SK-N-SH (cell line): ENCODE data around the gene RASGEF1B.

Experiments
- CHD2 ChIP-seq: fragments of 150-350 bp; IDR thresholded peaks from 2 replicates; pipeline ENCODE4 v1.6.1; 2018; ENCODE audit warnings: low read length; ENCODE audit not compliant: partially characterized antibody
- EP300 ChIP-seq, 2 experiments: IDR thresholded peaks; 2 replicates each; pipeline versions ENCODE4 v1.4.0 to v1.6.1; 2012; ENCODE audit warnings: borderline replicate concordance in 1 of 2, low read depth in 1 of 2, low read length in 1 of 2
- FOSL2 ChIP-seq: IDR thresholded peaks from 2 replicates; pipeline ENCODE4 v1.4.0; 2012; ENCODE audit warnings: low read depth, mild to moderate bottlenecking, moderate library complexity, borderline replicate concordance
- FOXM1 ChIP-seq: IDR thresholded peaks from 2 replicates; pipeline ENCODE4 v1.4.0; 2012; ENCODE audit warnings: low read depth, mild to moderate bottlenecking
- MXI1 ChIP-seq: IDR thresholded peaks from 2 replicates; pipeline ENCODE4 v1.6.1; 2012; ENCODE audit warnings: mild to moderate bottlenecking, low read depth, low read length, improper control_type of control experiment
- POLR2AphosphoS5 ChIP-seq: IDR thresholded peaks from 2 replicates; pipeline ENCODE4 v1.6.1; 2012; ENCODE audit warnings: low read depth, low read length
- RCOR1 ChIP-seq: fragments of 150-350 bp; IDR thresholded peaks from 2 replicates; pipeline ENCODE4 v1.6.1; 2017; ENCODE audit warnings: antibody characterized with exemption, low read length
- TF ChIP-seq, protein P1 (sequence below): fragments of 200-600 bp; sonication (generic); IDR thresholded peaks from 2 replicates; pipeline ENCODE4 v1.6.1; 2017; ENCODE audit warnings: antibody characterized with exemption, mild to moderate bottlenecking, moderate library complexity
- TF ChIP-seq, protein P2 (sequence below): IDR thresholded peaks from 2 replicates; pipeline ENCODE4 v1.4.0; 2012; ENCODE audit warnings: low read depth
- TF ChIP-seq, protein P3 (sequence below): IDR thresholded peaks from 2 replicates; pipeline ENCODE4; 2012

DNA sequence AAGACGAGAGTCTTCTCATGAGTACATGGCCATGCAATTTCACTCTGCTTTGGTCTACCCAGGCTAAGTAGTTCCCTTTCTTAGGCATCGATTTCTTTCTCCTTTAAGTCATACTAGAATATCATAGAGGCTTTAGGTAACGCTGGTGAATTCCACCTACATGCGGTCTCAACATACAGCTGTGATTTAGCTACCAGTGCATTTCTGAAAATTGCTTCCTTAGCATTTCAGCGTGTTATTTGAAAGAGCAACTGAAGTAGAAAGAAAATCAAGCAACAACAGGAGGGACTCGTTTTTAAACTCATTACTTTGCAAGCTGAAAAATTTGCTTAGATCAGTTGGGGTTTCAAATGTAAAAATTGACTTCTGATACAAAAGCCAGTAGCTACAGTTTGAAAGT is 48.1 kb upstream of the RASGEF1B start:
- TF ChIP-seq CHD2 (no peak), POLR2AphosphoS5 (no peak), MXI1 (no peak), FOSL2 (no peak), EP300 (IDR thresholded peaks at IDR 0.05; ENCODE audit: borderline replicate concordance in 1 of 2, low read depth in 1 of 2, low read length in 1 of 2) (no peak), FOXM1 (no peak), RCOR1 (no peak)
- TF ChIP-seq, protein P1, sequence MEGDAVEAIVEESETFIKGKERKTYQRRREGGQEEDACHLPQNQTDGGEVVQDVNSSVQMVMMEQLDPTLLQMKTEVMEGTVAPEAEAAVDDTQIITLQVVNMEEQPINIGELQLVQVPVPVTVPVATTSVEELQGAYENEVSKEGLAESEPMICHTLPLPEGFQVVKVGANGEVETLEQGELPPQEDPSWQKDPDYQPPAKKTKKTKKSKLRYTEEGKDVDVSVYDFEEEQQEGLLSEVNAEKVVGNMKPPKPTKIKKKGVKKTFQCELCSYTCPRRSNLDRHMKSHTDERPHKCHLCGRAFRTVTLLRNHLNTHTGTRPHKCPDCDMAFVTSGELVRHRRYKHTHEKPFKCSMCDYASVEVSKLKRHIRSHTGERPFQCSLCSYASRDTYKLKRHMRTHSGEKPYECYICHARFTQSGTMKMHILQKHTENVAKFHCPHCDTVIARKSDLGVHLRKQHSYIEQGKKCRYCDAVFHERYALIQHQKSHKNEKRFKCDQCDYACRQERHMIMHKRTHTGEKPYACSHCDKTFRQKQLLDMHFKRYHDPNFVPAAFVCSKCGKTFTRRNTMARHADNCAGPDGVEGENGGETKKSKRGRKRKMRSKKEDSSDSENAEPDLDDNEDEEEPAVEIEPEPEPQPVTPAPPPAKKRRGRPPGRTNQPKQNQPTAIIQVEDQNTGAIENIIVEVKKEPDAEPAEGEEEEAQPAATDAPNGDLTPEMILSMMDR = no peak
- TF ChIP-seq, protein P2, sequence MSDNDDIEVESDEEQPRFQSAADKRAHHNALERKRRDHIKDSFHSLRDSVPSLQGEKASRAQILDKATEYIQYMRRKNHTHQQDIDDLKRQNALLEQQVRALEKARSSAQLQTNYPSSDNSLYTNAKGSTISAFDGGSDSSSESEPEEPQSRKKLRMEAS = no peak
- TF ChIP-seq, protein P3, sequence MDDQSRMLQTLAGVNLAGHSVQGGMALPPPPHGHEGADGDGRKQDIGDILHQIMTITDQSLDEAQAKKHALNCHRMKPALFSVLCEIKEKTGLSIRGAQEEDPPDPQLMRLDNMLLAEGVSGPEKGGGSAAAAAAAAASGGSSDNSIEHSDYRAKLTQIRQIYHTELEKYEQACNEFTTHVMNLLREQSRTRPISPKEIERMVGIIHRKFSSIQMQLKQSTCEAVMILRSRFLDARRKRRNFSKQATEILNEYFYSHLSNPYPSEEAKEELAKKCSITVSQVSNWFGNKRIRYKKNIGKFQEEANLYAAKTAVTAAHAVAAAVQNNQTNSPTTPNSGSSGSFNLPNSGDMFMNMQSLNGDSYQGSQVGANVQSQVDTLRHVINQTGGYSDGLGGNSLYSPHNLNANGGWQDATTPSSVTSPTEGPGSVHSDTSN = no peak
